ENCODE data around the gene CHADL.
A peak's percentile ranks its signal among the peaks of the same experiment; 100 is the strongest.

Gene CHADL

GRCh38 chr22:41215409-41215808 lies 25.3 kb downstream of the CHADL start:
- Histone ChIP-seq H2AK5ac (ENCODE audit: low read length) (no peak overlapping the region), H2BK120ac (ENCODE audit: insufficient read depth, low read length, poor library complexity) (no peak overlapping the region), H4K8ac (ENCODE audit: low read depth, low read length) (no peak overlapping the region), H3K36me3 (ENCODE audit: control insufficient read depth in 1 of 2, insufficient read depth in 2 of 2, low read length in 2 of 2) (peaks cover 21 to 41% of the 10 kb centered on the region in 2 experiments), H2BK5ac (ENCODE audit: low read depth, low read length, poor library complexity) (no peak overlapping the region), H2AFZ (ENCODE audit: insufficient read depth, low read length, poor library complexity) (no peak overlapping the region), H3K79me2 (ENCODE audit: control insufficient read depth, insufficient read depth, low read length, poor library complexity) (no peaks in the 10 kb centered on the region), H3K14ac (ENCODE audit: low read length) (no peak overlapping the region), H3K18ac (ENCODE audit: low read length) (no peak overlapping the region), H2BK12ac (ENCODE audit: low read length) (no peak overlapping the region), H4K91ac (ENCODE audit: low read depth, low read length) (no peak overlapping the region), H3K27me3 (ENCODE audit: insufficient read depth, low read length) (no peaks in the 10 kb centered on the region), H3K9me3 (ENCODE audit: insufficient read depth, low read depth, low read length) (peaks cover 2% of the 10 kb centered on the region), H3K23ac (ENCODE audit: low read length) (no peak overlapping the region), H3K4ac (ENCODE audit: low read depth, low read length) (no peak overlapping the region), H4K12ac (ENCODE audit: low read depth, low read length) (no peak overlapping the region), H3K27ac (ENCODE audit: low read depth, low read length) (no peak overlapping the region), H3K4me2 (ENCODE audit: low read length) (no peak overlapping the region), H3K4me3 (ENCODE audit: low read depth, low read length) (no peak overlapping the region), H3K4me1 (ENCODE audit: control insufficient read depth in 1 of 2, insufficient read depth in 2 of 2, low read length in 2 of 2) (peaks cover 2 to 6% of the 10 kb centered on the region in 2 experiments), H3K9ac (ENCODE audit: low read length) (no peak overlapping the region), H3K79me1 (ENCODE audit: low read length) (no peaks in the 10 kb centered on the region)
- no peak for DNase-seq
- no CpG with 5 or more reads among the region's 10 CpGs for WGBS (ENCODE audit: extremely low coverage, insufficient coverage, insufficient read length)

GRCh38 chr22:41206719-41207118 lies 34.0 kb downstream of the CHADL start:
- Histone ChIP-seq H2AFZ (ENCODE audit: insufficient read depth, low read length, poor library complexity) (no peak overlapping the region), H3K23ac (ENCODE audit: low read length) (no peak overlapping the region), H3K36me3 (ENCODE audit: control insufficient read depth in 1 of 2, insufficient read depth in 2 of 2, low read length in 2 of 2) (peaks cover 10 to 11% of the 10 kb centered on the region in 2 experiments), H3K4ac (ENCODE audit: low read depth, low read length) (no peak overlapping the region), H3K27me3 (ENCODE audit: insufficient read depth, low read length) (no peaks in the 10 kb centered on the region), H2BK5ac (ENCODE audit: low read depth, low read length, poor library complexity) (no peak overlapping the region), H3K4me1 (ENCODE audit: control insufficient read depth in 1 of 2, insufficient read depth in 2 of 2, low read length in 2 of 2) (peaks cover 4 to 6% of the 10 kb centered on the region in 2 experiments), H3K18ac (ENCODE audit: low read length) (no peak overlapping the region), H2AK5ac (ENCODE audit: low read length) (no peak overlapping the region), H2BK12ac (ENCODE audit: low read length) (no peak overlapping the region), H3K4me2 (ENCODE audit: low read length) (no peak overlapping the region), H3K79me2 (ENCODE audit: control insufficient read depth, insufficient read depth, low read length, poor library complexity) (peaks cover 3% of the 10 kb centered on the region), H3K4me3 (ENCODE audit: low read depth, low read length) (no peak overlapping the region), H3K79me1 (ENCODE audit: low read length) (peaks cover 3% of the 10 kb centered on the region), H4K91ac (ENCODE audit: low read depth, low read length) (no peak overlapping the region), H4K8ac (ENCODE audit: low read depth, low read length) (no peak overlapping the region), H2BK120ac (ENCODE audit: insufficient read depth, low read length, poor library complexity) (no peak overlapping the region), H3K27ac (ENCODE audit: low read depth, low read length) (no peak overlapping the region), H3K14ac (ENCODE audit: low read length) (no peak overlapping the region), H4K12ac (ENCODE audit: low read depth, low read length) (no peak overlapping the region), H3K9ac (ENCODE audit: low read length) (no peak overlapping the region), H3K9me3 (ENCODE audit: insufficient read depth, low read depth, low read length) (no peaks in the 10 kb centered on the region)
- DNase-seq: no peak
- WGBS (ENCODE audit: extremely low coverage, insufficient coverage, insufficient read length): no CpG with 5 or more reads among the region's 9 CpGs

GRCh38 chr22:41204992-41205900 lies 35.5 kb downstream of the CHADL start, which contains the start of gene L3MBTL2:
Gene L3MBTL2 (plus strand): TSS chr22:41205312. CDS start chr22:41205363, 51 bp downstream.
- Histone ChIP-seq H2BK120ac (ENCODE audit: insufficient read depth, low read length, poor library complexity) (peak within 1 kb of the TSS; percentile 23), H3K23ac (ENCODE audit: low read length) (no peak within 1 kb of the TSS), H3K4ac (ENCODE audit: low read depth, low read length) (peak within 1 kb of the TSS; percentile 55), H4K91ac (ENCODE audit: low read depth, low read length) (peak within 1 kb of the TSS; percentile 78), H2BK5ac (ENCODE audit: low read depth, low read length, poor library complexity) (peak within 1 kb of the TSS; percentile 79), H3K4me1 (ENCODE audit: control insufficient read depth in 1 of 2, insufficient read depth in 2 of 2, low read length in 2 of 2) (peaks cover 4 to 6% of the 10 kb centered on the region in 2 experiments), H3K4me3 (ENCODE audit: low read depth, low read length) (peak within 1 kb of the TSS; percentile 85), H3K27me3 (ENCODE audit: insufficient read depth, low read length) (no peaks in the 10 kb centered on the region), H2BK12ac (ENCODE audit: low read length) (no peak within 1 kb of the TSS), H3K36me3 (ENCODE audit: control insufficient read depth in 1 of 2, insufficient read depth in 2 of 2, low read length in 2 of 2) (peaks cover 3 to 4% of the 10 kb centered on the region in 2 experiments), H3K9ac (ENCODE audit: low read length) (peak within 1 kb of the TSS; percentile 86), H3K79me2 (ENCODE audit: control insufficient read depth, insufficient read depth, low read length, poor library complexity) (peaks cover 3% of the 10 kb centered on the region), H4K12ac (ENCODE audit: low read depth, low read length) (peak within 1 kb of the TSS; percentile 55), H2AK5ac (ENCODE audit: low read length) (peak within 1 kb of the TSS; percentile 33), H3K18ac (ENCODE audit: low read length) (peak within 1 kb of the TSS; percentile 82), H2AFZ (ENCODE audit: insufficient read depth, low read length, poor library complexity) (peak within 1 kb of the TSS; percentile 96), H3K27ac (ENCODE audit: low read depth, low read length) (peak within 1 kb of the TSS; percentile 6), H3K9me3 (ENCODE audit: insufficient read depth, low read depth, low read length) (no peaks in the 10 kb centered on the region), H4K8ac (ENCODE audit: low read depth, low read length) (peak within 1 kb of the TSS; percentile 94), H3K4me2 (ENCODE audit: low read length) (peak within 1 kb of the TSS; percentile 69), H3K14ac (ENCODE audit: low read length) (peak within 1 kb of the TSS; percentile 47), H3K79me1 (ENCODE audit: low read length) (peaks cover 3% of the 10 kb centered on the region)
- WGBS (ENCODE audit: extremely low coverage, insufficient coverage, insufficient read length): no CpG with 5 or more reads among the region's 47 CpGs
- DNase-seq: peak; percentile 96 to 99

GRCh38 chr22:41204066-41204465 lies 36.7 kb downstream of the CHADL start:
- no peak overlapping the region for H4K8ac ChIP-seq (ENCODE audit: low read depth, low read length)
- H3K4me2 ChIP-seq (ENCODE audit: low read length): no peak overlapping the region
- no peak overlapping the region for H4K12ac ChIP-seq (ENCODE audit: low read depth, low read length)
- no peak overlapping the region for H3K4me3 ChIP-seq (ENCODE audit: low read depth, low read length)
- H2BK12ac ChIP-seq (ENCODE audit: low read length): no peak overlapping the region
- no peak overlapping the region for H3K27ac ChIP-seq (ENCODE audit: low read depth, low read length)
- H2BK5ac ChIP-seq (ENCODE audit: low read depth, low read length, poor library complexity): no peak overlapping the region
- no peak overlapping the region for H2AFZ ChIP-seq (ENCODE audit: insufficient read depth, low read length, poor library complexity)
- no peak overlapping the region for H3K23ac ChIP-seq (ENCODE audit: low read length)
- no peaks in the 10 kb centered on the region for H3K27me3 ChIP-seq (ENCODE audit: insufficient read depth, low read length)
- no peaks in the 10 kb centered on the region for H3K36me3 ChIP-seq (ENCODE audit: control insufficient read depth in 1 of 2, insufficient read depth in 2 of 2, low read length in 2 of 2)
- H4K91ac ChIP-seq (ENCODE audit: low read depth, low read length): no peak overlapping the region
- WGBS (ENCODE audit: extremely low coverage, insufficient coverage, insufficient read length): no CpG with 5 or more reads among the region's 6 CpGs
- no peak overlapping the region for H2AK5ac ChIP-seq (ENCODE audit: low read length)
- no peak overlapping the region for H3K9ac ChIP-seq (ENCODE audit: low read length)
- H3K79me1 ChIP-seq (ENCODE audit: low read length): peaks cover 3% of the 10 kb centered on the region
- peaks cover 3% of the 10 kb centered on the region for H3K79me2 ChIP-seq (ENCODE audit: control insufficient read depth, insufficient read depth, low read length, poor library complexity)
- DNase-seq: no peak
- no peak overlapping the region for H3K18ac ChIP-seq (ENCODE audit: low read length)
- no peak overlapping the region for H3K14ac ChIP-seq (ENCODE audit: low read length)
- no peak overlapping the region for H2BK120ac ChIP-seq (ENCODE audit: insufficient read depth, low read length, poor library complexity)
- no peaks in the 10 kb centered on the region for H3K9me3 ChIP-seq (ENCODE audit: insufficient read depth, low read depth, low read length)
- H3K4me1 ChIP-seq (ENCODE audit: control insufficient read depth in 1 of 2, insufficient read depth in 2 of 2, low read length in 2 of 2): peaks cover 4 to 6% of the 10 kb centered on the region in 2 experiments
- H3K4ac ChIP-seq (ENCODE audit: low read depth, low read length): no peak overlapping the region
